ENCODE measurements around the gene MMP12. TPM values are rescaled to one million over a fixed set of nuclear protein-coding genes. Genes with fewer than 3 reads are reported as not detected.

MMP12 gene
- total RNA-seq, 2 donors from 2014 or later, result not detected

GRCh38 chr11:102843489-102843888 lies 31.3 kb downstream of the MMP12 start, which contains the start of gene MMP3:
Gene MMP3, minus strand, starts transcription at chr11:102843609. Its CDS starts 63 bp downstream, at chr11:102843546.
- TF ChIP-seq CTCF (IDR thresholded peaks at IDR 0.05), result no peak
- Histone ChIP-seq H3K9me3 (no peaks in the 10 kb centered on the region), H3K27ac (no peak within 1 kb of the TSS), H3K27me3 (peaks cover 0 to 2% of the 10 kb centered on the region in 2 donors), H3K4me1 (no peaks in the 10 kb centered on the region), H3K4me3 (no peak within 1 kb of the TSS), H3K36me3 (no peaks in the 10 kb centered on the region)
- DNase-seq (ENCODE audit: low spot score), result no peak

GRCh38 chr11:102842930-102843329 lies 31.9 kb downstream of the MMP12 start:
- Histone ChIP-seq H3K4me3 (no peak overlapping the region), H3K4me1 (no peaks in the 10 kb centered on the region), H3K27me3 (peaks cover 0 to 2% of the 10 kb centered on the region in 2 donors), H3K27ac (no peak overlapping the region), H3K9me3 (no peaks in the 10 kb centered on the region), H3K36me3 (no peaks in the 10 kb centered on the region)
- no peak for TF ChIP-seq CTCF (IDR thresholded peaks at IDR 0.05)
- no peak for DNase-seq (ENCODE audit: low spot score)

- Histone ChIP-seq H3K9me3 (no peaks in the 10 kb centered on the region), H3K27me3 (no peaks in the 10 kb centered on the region)
Observed at GRCh38 chr11:102840018-102840417, 34.8 kb downstream of the MMP12 start.

GRCh38 chr11:102837646-102838045 lies 37.1 kb downstream of the MMP12 start:
- no peak overlapping the region for H3K4me3 ChIP-seq
- no peaks in the 10 kb centered on the region for H3K27me3 ChIP-seq
- no peaks in the 10 kb centered on the region for H3K9me3 ChIP-seq
- no peak overlapping the region for H3K27ac ChIP-seq
- no peak for DNase-seq (ENCODE audit: low spot score)
- H3K4me1 ChIP-seq, result no peaks in the 10 kb centered on the region
- no peaks in the 10 kb centered on the region for H3K36me3 ChIP-seq
- no peak for TF ChIP-seq CTCF (IDR thresholded peaks at IDR 0.05)

More at GRCh38 chr11:102840018-102840417, 34.8 kb downstream of the MMP12 start:
- Histone ChIP-seq H3K4me1 (no peaks in the 10 kb centered on the region), H3K4me3 (no peak overlapping the region), H3K36me3 (no peaks in the 10 kb centered on the region), H3K27ac (no peak overlapping the region)
- TF ChIP-seq CTCF (IDR thresholded peaks at IDR 0.05), result no peak
- no peak for DNase-seq (ENCODE audit: low spot score)

GRCh38 chr11:102837156-102837555 lies 37.6 kb downstream of the MMP12 start:
- Histone ChIP-seq H3K9me3 (no peaks in the 10 kb centered on the region), H3K4me3 (no peak overlapping the region), H3K27ac (no peak overlapping the region), H3K4me1 (no peaks in the 10 kb centered on the region), H3K36me3 (no peaks in the 10 kb centered on the region), H3K27me3 (no peaks in the 10 kb centered on the region)
- no peak for TF ChIP-seq CTCF (IDR thresholded peaks at IDR 0.05)
- DNase-seq (ENCODE audit: low spot score), result no peak

GRCh38 chr11:102836290-102836875 lies 38.4 kb downstream of the MMP12 start:
- no peak for TF ChIP-seq CTCF (IDR thresholded peaks at IDR 0.05)
- no peaks in the 10 kb centered on the region for H3K9me3 ChIP-seq
- no peak overlapping the region for H3K27ac ChIP-seq
- no peak overlapping the region for H3K4me3 ChIP-seq
- H3K36me3 ChIP-seq, result no peaks in the 10 kb centered on the region
- H3K4me1 ChIP-seq, result no peaks in the 10 kb centered on the region
- H3K27me3 ChIP-seq, result no peaks in the 10 kb centered on the region
- DNase-seq (ENCODE audit: low spot score), result no peak

Data from right atrium auricular region (tissue), 2 donors.